Endodermal cell (in vitro differentiated cells): ENCODE results near the gene APCDD1L. TPM values are rescaled to one million over a fixed set of nuclear protein-coding genes. Genes with fewer than 3 reads are reported as not detected.

Experiments
- DNase-seq: peaks from one replicate; pipeline ENCODE4 v3.0.0-alpha.2; 2017
- H3K27ac ChIP-seq: 2 replicates; pipeline ENCODE4 v1.5.1; 2013; ENCODE audit warnings: mild to moderate bottlenecking, low read depth, low read length, moderate library complexity
- H3K27me3 ChIP-seq: 2 replicates; pipeline ENCODE4 v1.6.1; 2013; ENCODE audit warnings: mild to moderate bottlenecking, low read length, moderate library complexity; ENCODE audit not compliant: insufficient read depth, control insufficient read depth, poor library complexity, severe bottlenecking
- H3K36me3 ChIP-seq: 2 replicates; pipeline ENCODE4 v1.7.0; 2013; ENCODE audit warnings: mild to moderate bottlenecking, low read length, moderate library complexity; ENCODE audit not compliant: control insufficient read depth, insufficient read depth
- H3K4me1 ChIP-seq: one replicate; pipeline ENCODE4 v1.7.0; 2013; ENCODE audit warnings: low read length; ENCODE audit not compliant: control insufficient read depth, insufficient read depth
- H3K4me3 ChIP-seq: 2 replicates; pipeline ENCODE4 v1.5.1; 2013; ENCODE audit warnings: mild to moderate bottlenecking, low read length, moderate library complexity
- H3K9ac ChIP-seq: 2 replicates; pipeline ENCODE4 v1.6.1; 2013; ENCODE audit warnings: mild to moderate bottlenecking, low read length, moderate library complexity; ENCODE audit not compliant: poor library complexity, severe bottlenecking; ENCODE audit errors: extremely low read depth
- H3K9me3 ChIP-seq: 2 replicates; pipeline ENCODE4 v1.6.1; 2013; ENCODE audit warnings: mild to moderate bottlenecking, low read length, moderate library complexity; ENCODE audit not compliant: control insufficient read depth
- H3K27ac Mint-ChIP-seq: 2 replicates; pipeline ENCODE4 v1.8.0; 2020; ENCODE audit warnings: mixed read lengths
- H3K27me3 Mint-ChIP-seq: 2 replicates; pipeline ENCODE4 v1.8.0; 2021; ENCODE audit warnings: mild to moderate bottlenecking, mixed read lengths; ENCODE audit not compliant: insufficient read depth
- H3K36me3 Mint-ChIP-seq: 2 replicates; pipeline ENCODE4 v1.8.0; 2020; ENCODE audit warnings: low read depth, mixed read lengths
- H3K4me1 Mint-ChIP-seq: 2 replicates; pipeline ENCODE4 v1.8.0; 2020; ENCODE audit warnings: mixed read lengths
- H3K4me3 Mint-ChIP-seq: 2 replicates; pipeline ENCODE4 v1.8.0; 2020; ENCODE audit warnings: mild to moderate bottlenecking, moderate library complexity, mixed read lengths
- H3K9me3 Mint-ChIP-seq: 2 replicates; pipeline ENCODE4 v1.8.0; 2020; ENCODE audit warnings: mild to moderate bottlenecking, mixed read lengths
- CTCF ChIP-seq: fragments of 200-600 bp; sonication (generic); conservative IDR thresholded peaks from 2 replicates; pipeline ENCODE4 v1.5.0; 2021; ENCODE audit warnings: antibody characterized with exemption, mild to moderate bottlenecking
- WGBS, 2 experiments: methylation state at CpG; one replicate each; pipeline versions ENCODE4 v1.1.5 to v1.1.7; 2013; ENCODE audit warnings: missing lambda C conversion rate in 2 of 2, mixed read lengths in 1 of 2; ENCODE audit not compliant: insufficient coverage in 1 of 2, insufficient read length in 1 of 2; 5-methylcytosine and 5-hydroxymethylcytosine counted together
- total RNA-seq, 2 donors: library from RNA; stranded (reverse); fragmentation: NEBNext Ultra II Directional in 1 of 2; extraction: Animal tissue kit (Norgen Biotek cat#: 25700) in 1 of 2; gene quantifications; 2 replicates in 1 of 2; 3 replicates in 1 of 2; pipeline ENCODE4 v1.2.1, GENCODE V29; 2021

APCDD1L gene
- total RNA-seq, 2 donors from 2014 or later = 6.4 TPM

GRCh38 chr20:58555078-58555765 lies 40.0 kb upstream of the APCDD1L start:
- Mint-ChIP-seq H3K27ac (no peak overlapping the region), H3K4me1 (peaks cover 13% of the 10 kb centered on the region), H3K9me3 (peaks cover 3% of the 10 kb centered on the region), H3K27me3 (peaks cover 28% of the 10 kb centered on the region), H3K36me3 (peaks cover 7% of the 10 kb centered on the region), H3K4me3 (no peak overlapping the region)
- peak; percentile 4 for DNase-seq
- Histone ChIP-seq H3K9me3 (no peaks in the 10 kb centered on the region), H3K9ac (no peak overlapping the region), H3K4me1 (no peaks in the 10 kb centered on the region), H3K36me3 (no peaks in the 10 kb centered on the region), H3K27ac (no peak overlapping the region), H3K27me3 (no peaks in the 10 kb centered on the region), H3K4me3 (no peak overlapping the region)
- no peak for TF ChIP-seq CTCF
- 89 to 90% methylated on average over 2 to 3 of the region's 3 CpGs for WGBS, 2 experiments

GRCh38 chr20:58554541-58554940 lies 39.3 kb upstream of the APCDD1L start:
- no peak overlapping the region for H3K27ac Mint-ChIP-seq
- peaks cover 25% of the 10 kb centered on the region for H3K27me3 Mint-ChIP-seq
- DNase-seq = peak; percentile 17
- H3K27ac ChIP-seq = no peak overlapping the region
- peaks cover 19% of the 10 kb centered on the region for H3K4me1 Mint-ChIP-seq
- H3K4me3 Mint-ChIP-seq = no peak overlapping the region
- WGBS, 2 experiments = 99 to 100% methylated on average over 1 to 3 of the region's 3 CpGs
- H3K27me3 ChIP-seq = no peaks in the 10 kb centered on the region
- TF ChIP-seq CTCF = no peak
- no peak overlapping the region for H3K9ac ChIP-seq
- H3K4me3 ChIP-seq = no peak overlapping the region
- no peaks in the 10 kb centered on the region for H3K4me1 ChIP-seq
- peaks cover 3% of the 10 kb centered on the region for H3K9me3 Mint-ChIP-seq
- no peaks in the 10 kb centered on the region for H3K36me3 ChIP-seq
- H3K36me3 Mint-ChIP-seq = peaks cover 7% of the 10 kb centered on the region
- no peaks in the 10 kb centered on the region for H3K9me3 ChIP-seq

GRCh38 chr20:58553841-58554240 lies 38.6 kb upstream of the APCDD1L start:
- no peak overlapping the region for H3K4me3 Mint-ChIP-seq
- DNase-seq = peak; percentile 26
- Histone ChIP-seq H3K4me3 (no peak overlapping the region), H3K27me3 (no peaks in the 10 kb centered on the region), H3K4me1 (no peaks in the 10 kb centered on the region), H3K9me3 (no peaks in the 10 kb centered on the region), H3K9ac (no peak overlapping the region), H3K36me3 (no peaks in the 10 kb centered on the region), H3K27ac (no peak overlapping the region)
- peaks cover 7% of the 10 kb centered on the region for H3K36me3 Mint-ChIP-seq
- WGBS, 2 experiments = 93% methylated on average over 6 to 9 of the region's 9 CpGs
- H3K27ac Mint-ChIP-seq = no peak overlapping the region
- H3K27me3 Mint-ChIP-seq = peaks cover 25% of the 10 kb centered on the region
- H3K9me3 Mint-ChIP-seq = peaks cover 3% of the 10 kb centered on the region
- H3K4me1 Mint-ChIP-seq = peaks cover 26% of the 10 kb centered on the region
- no peak for TF ChIP-seq CTCF
